GM23338 (cell line): ENCODE data around the gene CECR2. TPM values are rescaled to one million over a fixed set of nuclear protein-coding genes. Genes with fewer than 3 reads are reported as not detected.

Experiments
- ATAC-seq: fragments of 200-7000 bp; cut with Tn5 transposase; 3 replicates; pipeline ENCODE4 v1.9.1; 2020
- DNase-seq: peaks from one replicate; pipeline ENCODE4 v3.0.0-alpha.2; 2015; ENCODE audit warnings: low spot score
- H2AFZ ChIP-seq: fragments of 200-600 bp; sonication (generic); 2 replicates; pipeline ENCODE4 v1.8.0; 2016; ENCODE audit warnings: antibody characterized with exemption, mild to moderate bottlenecking, moderate library complexity
- H3F3A ChIP-seq: fragments of 200-600 bp; sonication (generic); replicated peaks from 2 replicates; pipeline ENCODE4 v1.8.0; 2017; ENCODE audit warnings: antibody characterized with exemption, mixed run types, low read depth
- H3K27ac ChIP-seq: fragments of 200-600 bp; sonication (generic); 2 replicates; pipeline ENCODE4 v1.6.1; 2016; ENCODE audit warnings: low read depth
- H3K27me3 ChIP-seq: fragments of 200-600 bp; sonication (generic); 2 replicates; pipeline ENCODE4 v1.8.0; 2016; ENCODE audit warnings: mild to moderate bottlenecking, mixed run types, moderate library complexity; ENCODE audit not compliant: insufficient read depth
- H3K36me3 ChIP-seq: fragments of 200-600 bp; sonication (generic); 2 replicates; pipeline ENCODE4 v1.8.0; 2016; ENCODE audit warnings: mild to moderate bottlenecking; ENCODE audit not compliant: insufficient read depth
- H3K4me1 ChIP-seq: fragments of 200-600 bp; sonication (generic); 2 replicates; pipeline ENCODE4 v1.8.0; 2016; ENCODE audit warnings: mild to moderate bottlenecking, moderate library complexity; ENCODE audit not compliant: insufficient read depth
- H3K4me2 ChIP-seq: fragments of 200-600 bp; sonication (generic); 2 replicates; pipeline ENCODE4 v1.7.1; 2017; ENCODE audit warnings: mixed run types
- H3K4me3 ChIP-seq: fragments of 200-600 bp; sonication (generic); 2 replicates; pipeline ENCODE4 v1.6.1; 2016; ENCODE audit warnings: mixed run types
- H3K79me2 ChIP-seq: fragments of 200-600 bp; sonication (generic); replicated peaks from 2 replicates; pipeline ENCODE4 v1.8.0; 2017; ENCODE audit warnings: mild to moderate bottlenecking; ENCODE audit not compliant: insufficient read depth
- H3K9me2 ChIP-seq: fragments of 200-600 bp; sonication (generic); 2 replicates; pipeline ENCODE4 v1.8.0; 2017; ENCODE audit not compliant: insufficient read depth
- H4K20me1 ChIP-seq: fragments of 200-600 bp; sonication (generic); replicated peaks from 2 replicates; pipeline ENCODE4 v1.8.0; 2017; ENCODE audit warnings: mild to moderate bottlenecking; ENCODE audit not compliant: insufficient read depth
- H3K27ac Mint-ChIP-seq: 2 replicates; pipeline ENCODE4 v1.8.0; 2020; ENCODE audit warnings: inconsistent platforms, mild to moderate bottlenecking, moderate library complexity, mixed read lengths
- H3K27me3 Mint-ChIP-seq: 3 replicates; pipeline ENCODE4 v1.8.0; 2022; ENCODE audit warnings: low read depth, mild to moderate bottlenecking, moderate library complexity, mixed read lengths, inconsistent platforms; ENCODE audit not compliant: insufficient read depth, poor library complexity
- H3K36me3 Mint-ChIP-seq: 3 replicates; pipeline ENCODE4 v1.8.0; 2021; ENCODE audit warnings: low read depth, mild to moderate bottlenecking, inconsistent platforms, moderate library complexity, mixed read lengths
- H3K4me1 Mint-ChIP-seq: 3 replicates; pipeline ENCODE4 v1.8.0; 2020; ENCODE audit warnings: mild to moderate bottlenecking, inconsistent platforms, mixed read lengths
- H3K4me3 Mint-ChIP-seq: 3 replicates; pipeline ENCODE4 v1.8.0; 2021; ENCODE audit warnings: moderate library complexity, mild to moderate bottlenecking, inconsistent platforms, mixed read lengths
- H3K9me3 Mint-ChIP-seq: 3 replicates; pipeline ENCODE4 v1.8.0; 2020; ENCODE audit warnings: moderate library complexity, mild to moderate bottlenecking, inconsistent platforms, mixed read lengths
- CREB1 ChIP-seq: fragments of 250-450 bp; sonication (Bioruptor Pico); IDR thresholded peaks from 2 replicates; pipeline ENCODE4 v1.5.0; 2020; ENCODE audit warnings: low read depth, mild to moderate bottlenecking, moderate library complexity
- CTCF ChIP-seq, 2 experiments: fragments of 200-600 bp in 1 of 2; sonication (generic) in 1 of 2; conservative IDR thresholded peaks; 2 replicates each; pipeline versions ENCODE4 v1.5.1 to v1.6.1; 2016 to 2017; ENCODE audit warnings: antibody characterized with exemption in 2 of 2, low read depth in 2 of 2, mild to moderate bottlenecking in 2 of 2, moderate library complexity in 1 of 2
- ETS1 ChIP-seq: IDR thresholded peaks from 2 replicates; pipeline ENCODE4 v1.6.1; 2016; ENCODE audit warnings: antibody characterized with exemption
- EZH2 ChIP-seq: fragments of 200-600 bp; sonication (generic); IDR thresholded peaks from one replicate; pipeline ENCODE4 v1.8.0; 2017; ENCODE audit warnings: antibody characterized with exemption, mild to moderate bottlenecking, low read depth; ENCODE audit not compliant: unreplicated experiment
- EZH2phosphoT487 ChIP-seq: fragments of 200-600 bp; sonication (generic); IDR thresholded peaks from one replicate; pipeline ENCODE4 v1.8.1; 2018; ENCODE audit warnings: antibody characterized with exemption; ENCODE audit not compliant: unreplicated experiment
- JUNB ChIP-seq: IDR thresholded peaks from one replicate; pipeline ENCODE4 v1.6.1; 2016; ENCODE audit warnings: antibody characterized with exemption; ENCODE audit not compliant: unreplicated experiment
- NANOG ChIP-seq: IDR thresholded peaks from 2 replicates; pipeline ENCODE4 v1.6.1; 2016; ENCODE audit warnings: antibody characterized with exemption, borderline replicate concordance
- POLR2AphosphoS5 ChIP-seq: IDR thresholded peaks from 2 replicates; pipeline ENCODE4 v1.6.1; 2016; ENCODE audit warnings: antibody characterized with exemption, low read depth
- REST ChIP-seq: IDR thresholded peaks from one replicate; pipeline ENCODE4 v1.6.1; 2018; ENCODE audit warnings: antibody characterized with exemption; ENCODE audit not compliant: unreplicated experiment
- STAT1 ChIP-seq: IDR thresholded peaks from one replicate; pipeline ENCODE4 v1.6.1; 2016; ENCODE audit warnings: antibody characterized with exemption; ENCODE audit not compliant: unreplicated experiment
- ZNF114 ChIP-seq: fragments of 250-450 bp; sonication (Bioruptor Pico); IDR thresholded peaks from 2 replicates; pipeline ENCODE4 v1.5.0; 2020; ENCODE audit warnings: mild to moderate bottlenecking, moderate library complexity
- ZNF331 ChIP-seq: fragments of 250-450 bp; sonication (Bioruptor Pico); IDR thresholded peaks from 2 replicates; pipeline ENCODE4 v1.5.0; 2020; ENCODE audit warnings: low read depth, mild to moderate bottlenecking, moderate library complexity
- ZNF462 ChIP-seq: fragments of 250-450 bp; sonication (Bioruptor Pico); IDR thresholded peaks from 2 replicates; pipeline ENCODE4 v1.5.0; 2020; ENCODE audit warnings: mild to moderate bottlenecking, moderate library complexity
- polyA plus RNA-seq: library from polyadenylated mRNA; unstranded; fragments of >200 nt; fragmentation: Nextera tagmentation; extraction: Ambion mirVana; gene quantifications from 2 replicates; pipeline ENCODE4 v1.2.1, GENCODE V29; 2016
- total RNA-seq: library from RNA; depleted of rRNA; stranded (reverse); fragments of >200 nt; shearing (Covaris generic); gene quantifications from 2 replicates; pipeline ENCODE4 v1.2.3, GENCODE V29; 2014

The CECR2 gene
- total and polyA plus RNA-seq, 2 experiments from 2014 or later, result 18.4 to 110 TPM

GRCh38 chr22:17570851-17571631 lies 201.8 kb downstream of the CECR2 start:
- H3K9me3 Mint-ChIP-seq, result no peaks in the 10 kb centered on the region
- Histone ChIP-seq H3F3A (peaks cover 4% of the 10 kb centered on the region; the same call in 1 of the 2 replicates), H3K27ac (peak overlapping the region; percentile 59; the same call in 1 of the 2 replicates), H3K79me2 (no peaks in the 10 kb centered on the region), H4K20me1 (no peaks in the 10 kb centered on the region), H3K9me2 (no peaks in the 10 kb centered on the region), H2AFZ (no peak overlapping the region), H3K4me2 (no peak overlapping the region), H3K4me3 (no peak overlapping the region), H3K36me3 (no peaks in the 10 kb centered on the region), H3K4me1 (peaks cover 17% of the 10 kb centered on the region), H3K27me3 (no peaks in the 10 kb centered on the region)
- no peak for TF ChIP-seq STAT1
- no peak for TF ChIP-seq CREB1 (CRISPR knock-in tag)
- no peak for TF ChIP-seq ZNF462 (CRISPR knock-in tag)
- no peak for TF ChIP-seq ZNF331 (CRISPR knock-in tag)
- TF ChIP-seq JUNB, result no peak
- no peak for TF ChIP-seq CTCF (conservative IDR thresholded peaks at IDR 0.05; ENCODE audit: low read depth in 2 of 2)
- no peak for TF ChIP-seq NANOG
- no peak for TF ChIP-seq POLR2AphosphoS5
- TF ChIP-seq EZH2phosphoT487, result no peak
- TF ChIP-seq REST, result no peak
- no peak for TF ChIP-seq ETS1
- no peak for TF ChIP-seq EZH2
- TF ChIP-seq ZNF114 (CRISPR knock-in tag), result no peak
- H3K4me3 Mint-ChIP-seq, result no peak overlapping the region
- H3K27ac Mint-ChIP-seq, result peak overlapping the region; percentile 28
- DNase-seq (no peak), ATAC-seq (peak; percentile 9)
- H3K27me3 Mint-ChIP-seq, result peaks cover 32% of the 10 kb centered on the region
- no peaks in the 10 kb centered on the region; the same call in none of the 3 replicates for H3K36me3 Mint-ChIP-seq
- H3K4me1 Mint-ChIP-seq, result peaks cover 29% of the 10 kb centered on the region
